Esophagus muscularis mucosa (tissue), 4 donors: ENCODE results near the gene LIN52. TPM values are rescaled to one million over a fixed set of nuclear protein-coding genes. Genes with fewer than 3 reads are reported as not detected.

ENCODE experiments used
- DNase-seq: peaks from one replicate; pipeline ENCODE4 v3.0.0-alpha.2; 2017; ENCODE audit errors: extremely low spot score
- H3K27ac ChIP-seq, 4 donors: fragments of 200-600 bp; sonication (generic); replicated peaks in 1 of 4; 1 replicate in 3 of 4; 2 replicates in 1 of 4; pipeline ENCODE4 v1.5.1; 2016 to 2019; ENCODE audit warnings: mild to moderate bottlenecking in 1 of 4
- H3K27me3 ChIP-seq, 4 donors: fragments of 200-600 bp; sonication (generic); one replicate each; pipeline versions ENCODE4 v1.5.1 to v1.6.0; 2016 to 2019
- H3K36me3 ChIP-seq, 4 donors: fragments of 200-600 bp; sonication (generic); one replicate each; pipeline ENCODE4 v1.5.1; 2016 to 2019
- H3K4me1 ChIP-seq, 4 donors: fragments of 200-600 bp; sonication (generic); one replicate each; pipeline ENCODE4 v1.5.1; 2016 to 2019
- H3K4me3 ChIP-seq, 4 donors: fragments of 200-600 bp; sonication (generic); 1 replicate in 2 of 4; 2 replicates in 2 of 4; pipeline ENCODE4 v1.5.1; 2016 to 2019; ENCODE audit warnings: mild to moderate bottlenecking in 4 of 4, moderate library complexity in 1 of 4
- H3K9me3 ChIP-seq, 4 donors: fragments of 200-600 bp; sonication (generic); 1 replicate in 3 of 4; 2 replicates in 1 of 4; pipeline ENCODE4 v1.5.1; 2016 to 2019
- EP300 ChIP-seq: sonication (generic); formaldehyde crosslinking; IDR thresholded peaks from one replicate; pipeline ENCODE4 v1.6.1; 2017; ENCODE audit warnings: antibody characterized with exemption
- POLR2A ChIP-seq: fragments of 450-650 bp; IDR thresholded peaks from one replicate; pipeline ENCODE4 v1.6.1; 2017; ENCODE audit warnings: antibody characterized with exemption, moderate library complexity, mild to moderate bottlenecking, low read depth
- POLR2AphosphoS5 ChIP-seq, 2 donors: sonication (generic); formaldehyde crosslinking; IDR thresholded peaks; one replicate each; pipeline ENCODE4 v1.6.1; 2017; ENCODE audit warnings: antibody characterized with exemption in 2 of 2
- WGBS: methylation state at CpG from one replicate; pipeline ENCODE4 v1.1.5; 2018; 5-methylcytosine and 5-hydroxymethylcytosine counted together
- intact Hi-C: fragments of 100-400 bp; cut with DNase I; formaldehyde crosslinking; loops from one replicate; pipeline ENCODE4 v1.15.1; 2023
- total RNA-seq, 4 donors: library from RNA; depleted of rRNA; stranded (reverse); fragments of >200 nt; gene quantifications; one replicate each; pipeline versions ENCODE4 v1.1.0 to v1.2.1, GENCODE V29; 2016
- TF ChIP-seq, protein P1 (sequence below), 3 experiments: fragments of 200-600 bp in 2 of 3; fragments of 450-650 bp in 1 of 3; sonication (generic) in 2 of 3; IDR thresholded peaks; one replicate each; pipeline ENCODE4 v1.5.1; 2017 to 2019; ENCODE audit warnings: antibody characterized with exemption in 3 of 3, mild to moderate bottlenecking in 2 of 3, moderate library complexity in 1 of 3

Gene LIN52
- total RNA-seq, 4 donors from 2014 or later, result 8.4 to 13.5 (median 11.7) TPM

DNA sequence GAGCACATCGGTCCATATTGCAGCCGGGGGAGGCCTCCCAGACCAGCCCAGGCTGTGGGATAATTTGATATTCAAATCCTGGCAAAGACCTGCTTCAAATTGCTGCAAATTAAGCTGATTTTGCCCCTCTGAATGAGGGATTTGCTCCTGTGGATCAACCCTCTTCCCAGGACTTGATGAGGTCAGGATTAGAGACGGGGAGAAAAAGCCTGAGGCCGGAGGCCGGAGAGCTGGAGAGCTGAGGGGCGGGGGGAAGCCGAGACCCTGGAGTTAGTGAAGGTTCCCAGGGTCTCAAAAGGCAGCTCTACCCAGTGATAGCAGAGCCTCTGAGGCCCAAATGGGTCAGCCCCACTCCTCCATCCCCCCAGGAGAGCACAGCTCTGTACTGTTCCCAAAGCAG, 137.0 kb downstream of the LIN52 start:
- DNase-seq, result no peak
- Histone ChIP-seq H3K4me1 (peaks cover 4 to 11% (median 9%) of the 10 kb centered on the region in 4 donors), H3K27ac (no peak overlapping the region), H3K36me3 (no peaks in the 10 kb centered on the region), H3K27me3 (peaks cover 0 to 50% (median 9%) of the 10 kb centered on the region in 4 donors), H3K4me3 (no peak overlapping the region), H3K9me3 (no peaks in the 10 kb centered on the region)
- WGBS, result 97% methylated on average over 7 of the region's 7 CpGs
- TF ChIP-seq, protein P1, sequence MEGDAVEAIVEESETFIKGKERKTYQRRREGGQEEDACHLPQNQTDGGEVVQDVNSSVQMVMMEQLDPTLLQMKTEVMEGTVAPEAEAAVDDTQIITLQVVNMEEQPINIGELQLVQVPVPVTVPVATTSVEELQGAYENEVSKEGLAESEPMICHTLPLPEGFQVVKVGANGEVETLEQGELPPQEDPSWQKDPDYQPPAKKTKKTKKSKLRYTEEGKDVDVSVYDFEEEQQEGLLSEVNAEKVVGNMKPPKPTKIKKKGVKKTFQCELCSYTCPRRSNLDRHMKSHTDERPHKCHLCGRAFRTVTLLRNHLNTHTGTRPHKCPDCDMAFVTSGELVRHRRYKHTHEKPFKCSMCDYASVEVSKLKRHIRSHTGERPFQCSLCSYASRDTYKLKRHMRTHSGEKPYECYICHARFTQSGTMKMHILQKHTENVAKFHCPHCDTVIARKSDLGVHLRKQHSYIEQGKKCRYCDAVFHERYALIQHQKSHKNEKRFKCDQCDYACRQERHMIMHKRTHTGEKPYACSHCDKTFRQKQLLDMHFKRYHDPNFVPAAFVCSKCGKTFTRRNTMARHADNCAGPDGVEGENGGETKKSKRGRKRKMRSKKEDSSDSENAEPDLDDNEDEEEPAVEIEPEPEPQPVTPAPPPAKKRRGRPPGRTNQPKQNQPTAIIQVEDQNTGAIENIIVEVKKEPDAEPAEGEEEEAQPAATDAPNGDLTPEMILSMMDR (IDR thresholded peaks at IDR 0.05), result no peak
- TF ChIP-seq POLR2AphosphoS5 (IDR thresholded peaks at IDR 0.05), result no peak
- no peak for TF ChIP-seq EP300
- TF ChIP-seq POLR2A, result no peak
- intact Hi-C loops, result no loop called here

DNA sequence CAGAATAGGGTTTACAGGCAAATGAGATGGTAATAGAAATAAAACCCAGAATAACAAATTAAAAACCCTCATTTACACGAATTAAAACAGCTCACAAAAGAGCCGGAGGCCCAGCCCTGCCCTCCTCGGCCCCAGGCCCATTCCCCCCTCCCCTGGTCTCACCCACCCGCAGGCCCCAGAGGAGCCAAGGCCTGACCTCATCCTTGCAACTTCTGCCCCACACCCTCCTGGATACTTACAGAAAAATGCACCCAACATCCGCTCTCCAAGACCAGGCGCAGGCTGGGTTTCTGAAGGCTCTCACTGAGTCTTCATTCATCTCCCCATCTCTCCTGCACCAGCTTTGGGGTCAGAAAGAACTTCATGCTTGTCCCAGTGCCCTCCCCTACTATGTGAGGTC, 138.3 kb downstream of the LIN52 start:
- TF ChIP-seq, protein P1 (IDR thresholded peaks at IDR 0.05), result no peak
- TF ChIP-seq POLR2AphosphoS5 (IDR thresholded peaks at IDR 0.05) (no peak), EP300 (no peak), POLR2A (no peak)
- Histone ChIP-seq H3K36me3 (no peaks in the 10 kb centered on the region), H3K27me3 (peaks cover 0 to 40% (median 7%) of the 10 kb centered on the region in 4 donors), H3K9me3 (no peaks in the 10 kb centered on the region), H3K27ac (no peak overlapping the region), H3K4me3 (no peak overlapping the region), H3K4me1 (peaks cover 0 to 3% (median 2%) of the 10 kb centered on the region in 4 donors)
- intact Hi-C loops, result no loop called here
- no peak for DNase-seq
- 69% methylated on average over 6 of the region's 6 CpGs for WGBS

DNA sequence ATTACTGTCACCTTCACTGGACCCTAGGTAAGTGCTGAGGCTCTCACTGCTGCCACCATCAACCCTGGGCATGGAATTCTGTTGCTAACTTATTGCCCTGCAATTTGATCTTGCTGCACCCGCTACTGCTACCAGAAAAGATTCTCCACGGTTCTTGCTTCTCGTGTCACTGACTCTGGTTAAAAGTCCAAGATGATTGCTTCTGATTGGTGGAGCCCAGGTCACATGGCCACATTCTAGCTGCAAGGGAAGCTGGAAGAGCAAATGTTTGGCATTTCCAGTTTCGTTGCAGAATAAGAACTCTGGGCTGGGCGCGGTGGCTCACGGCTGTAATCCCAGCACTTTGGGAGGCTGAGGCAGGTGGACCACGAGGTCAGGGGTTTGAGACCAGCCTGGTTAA, 147.0 kb downstream of the LIN52 start:
- H3K9me3 ChIP-seq, result peaks cover 0 to 13% (median 4%) of the 10 kb centered on the region in 4 donors
- no peaks in the 10 kb centered on the region for H3K4me1 ChIP-seq
- H3K27ac ChIP-seq, result no peak overlapping the region
- no peaks in the 10 kb centered on the region for H3K36me3 ChIP-seq
- DNase-seq, result no peak
- WGBS, result 77% methylated on average over 8 of the region's 8 CpGs
- H3K27me3 ChIP-seq, result peaks cover 0 to 48% (median 0%) of the 10 kb centered on the region in 4 donors
- intact Hi-C loops, result no loop called here
- H3K4me3 ChIP-seq, result no peak overlapping the region
- TF ChIP-seq POLR2A (no peak), POLR2AphosphoS5 (IDR thresholded peaks at IDR 0.05) (no peak), EP300 (no peak)

DNA sequence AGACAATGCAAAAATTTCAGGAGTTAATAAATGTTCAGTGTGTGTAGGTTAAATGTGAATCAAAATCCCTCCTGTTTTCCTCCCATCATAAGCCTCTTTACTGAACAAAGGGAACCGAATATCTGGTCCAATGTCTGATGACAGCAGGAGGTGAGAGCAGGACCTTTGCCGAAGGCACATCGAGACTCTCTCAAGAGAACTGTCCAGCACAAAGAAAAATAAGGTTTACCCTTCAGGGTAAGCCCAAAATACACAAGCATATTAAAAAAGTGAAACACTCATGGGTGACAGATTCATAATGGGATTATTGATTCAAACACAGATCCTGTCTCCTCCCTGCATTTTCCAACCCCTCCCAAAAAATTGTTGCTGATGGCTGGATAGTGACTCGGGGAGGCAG, 150.3 kb downstream of the LIN52 start:
- Histone ChIP-seq H3K36me3 (no peaks in the 10 kb centered on the region), H3K9me3 (peaks cover 0 to 13% (median 4%) of the 10 kb centered on the region in 4 donors), H3K4me3 (no peak overlapping the region), H3K27me3 (peaks cover 9 to 61% (median 16%) of the 10 kb centered on the region in 4 donors), H3K27ac (no peak overlapping the region), H3K4me1 (peaks cover 9 to 10% (median 9%) of the 10 kb centered on the region in 4 donors)
- TF ChIP-seq, protein P1 (IDR thresholded peaks at IDR 0.05), result no peak
- no peak for TF ChIP-seq POLR2AphosphoS5 (IDR thresholded peaks at IDR 0.05)
- TF ChIP-seq POLR2A, result no peak
- TF ChIP-seq EP300, result no peak
- no peak for DNase-seq
- intact Hi-C loops, result no loop called here
- WGBS, result 77% methylated on average over 4 of the region's 4 CpGs

DNA sequence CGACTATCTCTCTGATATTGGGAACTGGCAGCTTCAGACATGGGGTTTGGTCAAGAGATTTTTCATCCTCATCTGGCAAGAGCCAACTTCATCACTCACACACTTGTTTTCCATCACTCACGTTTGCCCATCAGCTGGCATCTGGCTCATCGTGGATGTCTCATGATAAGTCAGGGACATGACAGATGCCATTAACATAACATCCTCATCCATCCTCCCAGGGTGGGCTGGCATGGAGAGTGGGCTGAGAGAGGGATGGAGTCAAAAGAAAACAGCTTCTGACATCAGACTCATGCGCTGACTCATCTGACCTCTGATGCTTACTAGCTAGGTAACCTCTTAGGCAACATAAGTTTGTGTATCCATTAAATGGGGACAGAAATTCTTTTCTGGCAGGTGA, 152.7 kb downstream of the LIN52 start:
- H3K4me3 ChIP-seq, result no peak overlapping the region
- H3K27ac ChIP-seq, result no peak overlapping the region
- peaks cover 30 to 31% (median 31%) of the 10 kb centered on the region in 4 donors for H3K4me1 ChIP-seq
- DNase-seq, result no peak
- WGBS, result 70% methylated on average over 4 of the region's 4 CpGs
- intact Hi-C loops, result no loop called here
- H3K27me3 ChIP-seq, result peaks cover 18 to 78% (median 41%) of the 10 kb centered on the region in 4 donors
- TF ChIP-seq EP300, result no peak
- no peak for TF ChIP-seq POLR2A
- TF ChIP-seq, protein P1 (IDR thresholded peaks at IDR 0.05), result no peak
- TF ChIP-seq POLR2AphosphoS5 (IDR thresholded peaks at IDR 0.05), result no peak
- no peaks in the 10 kb centered on the region for H3K36me3 ChIP-seq
- H3K9me3 ChIP-seq, result peaks cover 0 to under 1% (median 0%) of the 10 kb centered on the region in 4 donors
